Left ventricle myocardium inferior (tissue), 1 donor: ENCODE data around the gene HSF2BP. TPM values are rescaled to one million over a fixed set of nuclear protein-coding genes. Genes with fewer than 3 reads are reported as not detected.
"Not testable (repeated sequence)": the region's sequence is repeated elsewhere in the genome, so short reads cannot be mapped to it uniquely, and the experiment has no call there.

Source experiments
- DNase-seq: peaks from one replicate; pipeline ENCODE4 v3.0.0-alpha.2; 2020
- H3K27ac ChIP-seq: fragments of 200-600 bp; replicated peaks from 2 replicates; pipeline ENCODE4 v1.8.0; 2021
- H3K27me3 ChIP-seq: fragments of 200-600 bp; 2 replicates; pipeline ENCODE4 v1.8.0; 2021; ENCODE audit warnings: low read depth
- H3K36me3 ChIP-seq: fragments of 200-600 bp; 2 replicates; pipeline ENCODE4 v1.8.0; 2021
- H3K4me1 ChIP-seq: fragments of 200-600 bp; 2 replicates; pipeline ENCODE4 v1.8.0; 2021
- H3K4me3 ChIP-seq: fragments of 200-600 bp; 2 replicates; pipeline ENCODE4 v1.8.0; 2021; ENCODE audit warnings: mild to moderate bottlenecking, moderate library complexity
- H3K9me3 ChIP-seq: fragments of 200-600 bp; replicated peaks from 2 replicates; pipeline ENCODE4 v1.8.0; 2021
- CTCF ChIP-seq: fragments of 200-600 bp; IDR thresholded peaks from 2 replicates; pipeline ENCODE4 v1.8.0; 2021; ENCODE audit warnings: antibody characterized with exemption, mild to moderate bottlenecking, borderline replicate concordance
- intact Hi-C: fragments of 100-400 bp; cut with micrococcal nuclease; formaldehyde crosslinking; loops from one replicate; pipeline ENCODE4 v1.11.0; 2022
- total RNA-seq: library from RNA; stranded (reverse); fragmentation: NEBNext Ultra II Directional; extraction: Animal tissue kit (Norgen Biotek cat#: 25700); gene quantifications from one replicate; pipeline ENCODE4 v1.2.1, GENCODE V29; 2021
- donor health status: DM: no; HTN: yes; CAD: no; lungs with severe emphysema.

Gene HSF2BP
- total RNA-seq, 1 donor from 2014 or later, result 0.16 TPM

GRCh38 chr21:43701936-43702784 is 42.9 kb upstream of the HSF2BP start:
- no peak for DNase-seq
- H3K27ac ChIP-seq, result peak overlapping the region; percentile 90

DNA sequence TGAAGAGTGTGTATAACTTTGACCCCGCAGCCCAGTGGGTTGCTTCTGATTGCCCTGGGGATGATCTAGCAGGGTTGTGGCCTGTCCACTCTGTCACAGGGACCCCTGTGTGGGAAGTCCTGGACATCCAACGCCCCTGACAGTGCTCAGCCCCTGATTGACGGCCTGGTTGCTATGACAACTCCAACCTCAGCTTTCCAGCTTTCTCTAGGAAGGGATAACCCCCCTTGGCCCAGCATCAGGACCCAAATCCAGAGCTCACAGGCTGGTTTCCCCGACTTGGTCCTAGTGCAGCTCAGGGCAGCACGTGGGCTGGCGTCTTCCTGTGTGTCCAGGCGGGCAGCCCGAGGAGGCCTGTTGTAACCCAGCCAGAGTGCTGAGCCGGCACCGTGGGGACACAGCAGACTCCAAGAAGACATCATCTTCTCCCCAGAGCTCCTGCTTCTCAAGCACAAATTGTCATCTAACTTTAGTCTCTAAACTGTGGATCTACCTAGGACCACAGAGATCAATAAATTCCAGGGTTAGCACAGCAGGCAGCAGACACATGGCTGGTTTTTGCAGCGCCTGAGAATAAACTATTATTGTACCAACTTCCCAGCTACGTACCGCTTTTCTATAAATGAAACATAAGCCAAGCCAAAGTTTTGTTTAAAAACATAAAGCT is 40.8 kb upstream of the HSF2BP start:
- Histone ChIP-seq H3K27me3 (no peaks in the 10 kb centered on the region), H3K4me3 (no peak overlapping the region), H3K36me3 (peaks cover 12% of the 10 kb centered on the region), H3K9me3 (no peaks in the 10 kb centered on the region), H3K27ac (no peak overlapping the region), H3K4me1 (peaks cover 28% of the 10 kb centered on the region)
- DNase-seq, result no peak
- TF ChIP-seq CTCF, result no peak
- intact Hi-C loops, result no loop called here

More at GRCh38 chr21:43701936-43702784, 42.9 kb upstream of the HSF2BP start:
- no peak for TF ChIP-seq CTCF
- Histone ChIP-seq H3K9me3 (no peaks in the 10 kb centered on the region), H3K4me1 (peaks cover 28% of the 10 kb centered on the region), H3K36me3 (peaks cover 2% of the 10 kb centered on the region), H3K27me3 (no peaks in the 10 kb centered on the region), H3K4me3 (peak overlapping the region; percentile 49)
- intact Hi-C loops, result no loop called here

DNA sequence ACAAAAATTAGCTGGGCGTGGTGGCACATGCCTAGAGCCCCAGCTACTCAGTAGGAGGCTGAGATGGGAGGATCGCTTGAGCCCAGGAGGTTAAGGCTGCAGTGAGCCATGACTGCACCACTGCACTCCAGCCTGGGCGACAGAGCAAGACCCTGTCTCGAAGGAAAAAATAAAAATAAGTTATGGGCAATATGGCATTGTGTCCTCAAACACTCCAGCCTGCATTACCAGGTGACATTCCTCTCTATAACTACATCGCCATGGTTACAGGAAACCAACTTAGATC is 40.1 kb upstream of the HSF2BP start:
- H3K27me3 ChIP-seq, H3K9me3 ChIP-seq, DNase-seq, H3K27ac ChIP-seq, H3K4me3 ChIP-seq, intact Hi-C loops: not testable (repeated sequence)
- Histone ChIP-seq H3K36me3 (peaks cover 16% of the 10 kb centered on the region), H3K4me1 (peaks cover 28% of the 10 kb centered on the region)

- no peak overlapping the region for H3K27ac ChIP-seq
- H3K4me1 ChIP-seq, result peaks cover 19% of the 10 kb centered on the region
- no peaks in the 10 kb centered on the region for H3K9me3 ChIP-seq
- H3K4me3 ChIP-seq, result no peak overlapping the region
- H3K27me3 ChIP-seq, result no peaks in the 10 kb centered on the region
- TF ChIP-seq CTCF, result no peak
- intact Hi-C loops, result no loop called here
- no peak for DNase-seq
- peaks cover 31% of the 10 kb centered on the region for H3K36me3 ChIP-seq
Observed at GRCh38 chr21:43697758-43698643, 38.7 kb upstream of the HSF2BP start.

GRCh38 chr21:43696214-43696613 is 36.9 kb upstream of the HSF2BP start:
- TF ChIP-seq CTCF, result no peak
- Histone ChIP-seq H3K36me3 (peaks cover 49% of the 10 kb centered on the region), H3K9me3 (no peaks in the 10 kb centered on the region), H3K4me3 (no peak overlapping the region), H3K4me1 (peaks cover 6% of the 10 kb centered on the region), H3K27ac (no peak overlapping the region), H3K27me3 (no peaks in the 10 kb centered on the region)
- DNase-seq, result no peak
- intact Hi-C loops, result no loop called here
